Activated CD4-positive, alpha-beta T cell treated with anti-CD3 and anti-CD28 coated beads, Interleukin-2, amount 50 U/mL, for 24 hours (primary cell): ENCODE measurements around the gene TUBB2A.
"Not testable (repeated sequence)": the region's sequence is repeated elsewhere in the genome, so short reads cannot be mapped to it uniquely, and the experiment has no call there.

ENCODE experiments used
- DNase-seq, 2 donors: peaks; one replicate each; pipeline ENCODE4 v3.0.0-alpha.2; 2020; ENCODE audit warnings: low read depth in 1 of 2, low spot score in 1 of 2

Gene TUBB2A

DNA sequence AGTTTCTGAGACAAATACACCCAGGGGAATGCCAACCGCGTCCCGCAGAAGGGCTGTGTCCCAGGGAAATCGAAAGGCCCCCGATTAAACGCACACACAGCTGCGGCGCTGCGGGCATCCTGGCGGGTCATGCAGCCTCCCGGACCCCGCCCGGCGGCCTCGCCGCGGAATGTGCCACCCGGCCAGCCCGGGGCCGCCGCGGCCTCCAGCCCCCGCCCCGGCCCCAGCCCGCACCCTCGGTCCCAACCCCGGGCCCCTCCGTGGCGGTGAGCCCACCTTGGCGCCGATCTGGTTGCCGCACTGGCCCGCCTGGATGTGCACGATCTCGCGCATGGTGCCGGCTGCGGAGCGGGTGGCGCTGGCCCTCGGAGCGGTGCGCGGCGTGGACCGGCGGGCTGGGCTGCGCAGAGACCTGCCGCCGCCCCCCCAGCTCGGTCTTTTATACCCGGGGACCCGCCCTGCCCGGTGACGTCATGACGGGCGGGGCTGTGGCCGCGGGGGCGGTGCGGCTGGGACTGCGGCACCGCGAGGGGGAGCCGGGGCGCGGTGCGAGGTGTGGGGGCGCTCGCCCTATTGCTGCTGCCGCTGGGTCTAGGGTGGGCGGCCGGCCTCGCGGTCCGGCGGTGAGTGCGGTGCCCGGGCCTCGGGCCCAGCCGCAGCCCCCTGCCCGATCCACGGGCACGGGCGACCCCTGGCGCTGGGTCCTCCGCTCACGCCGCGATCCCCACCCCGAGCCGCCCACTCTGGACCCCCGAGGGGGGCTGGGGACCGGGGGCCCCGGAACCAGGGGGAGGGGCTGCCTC lies at the start of gene TUBB2A:
Gene TUBB2A (minus strand): TSS at position 414 of the 803 bp plus-strand sequence. CDS start 81 bp downstream, at position 333.
- peak; percentile 72 to 80 for DNase-seq

DNA sequence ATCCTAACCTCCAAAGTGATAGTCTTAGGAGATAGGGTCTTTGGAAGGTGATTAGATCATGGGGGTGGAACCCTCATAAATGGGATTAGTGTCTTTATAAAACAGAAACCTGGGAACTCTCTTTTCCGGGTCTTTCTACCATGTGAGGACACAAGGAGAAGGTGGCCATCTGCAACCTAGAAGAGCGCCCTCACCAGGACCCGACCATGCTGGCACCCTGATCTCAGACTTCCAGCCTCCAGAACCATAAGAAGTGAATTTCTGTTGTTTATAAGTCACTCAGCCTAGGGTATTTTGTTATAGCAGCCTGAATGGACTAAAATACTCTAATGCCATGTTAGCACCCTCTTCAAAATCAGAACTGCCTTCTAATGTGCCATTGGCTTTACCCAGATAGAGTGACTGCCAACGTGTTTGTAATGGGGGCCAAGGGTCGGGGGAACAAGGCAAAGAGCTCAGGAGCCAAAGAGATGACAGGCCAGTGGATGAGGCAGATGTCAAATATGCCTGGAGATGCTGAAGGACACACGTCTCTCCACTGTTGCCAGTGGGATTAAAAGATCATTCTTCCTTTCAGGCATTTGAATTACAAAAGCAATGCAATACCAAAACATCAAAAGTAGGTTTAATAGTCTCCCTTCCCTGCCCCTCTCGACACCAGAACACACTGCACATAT lies 49.1 kb upstream of the TUBB2A start:
- no peak for DNase-seq

DNA sequence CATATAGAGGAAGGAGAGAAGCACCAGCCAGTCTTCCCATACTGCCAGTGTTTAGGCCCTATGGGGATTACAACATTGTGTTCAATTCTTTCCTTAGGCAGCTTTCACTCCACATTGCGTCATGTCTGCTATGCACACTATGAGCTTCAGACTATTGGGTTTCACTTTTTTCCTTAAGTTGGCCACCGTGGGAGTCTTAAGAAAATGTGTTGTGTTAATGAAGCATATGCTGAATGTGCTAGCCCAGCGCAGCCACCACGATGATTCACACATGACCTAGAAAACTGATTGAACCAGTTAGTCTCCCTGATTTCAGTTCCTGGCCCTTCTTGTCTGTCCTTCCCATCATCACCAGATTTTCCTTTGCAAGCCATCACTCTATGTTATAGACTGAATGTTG lies 48.6 kb upstream of the TUBB2A start:
- no peak for DNase-seq

DNA sequence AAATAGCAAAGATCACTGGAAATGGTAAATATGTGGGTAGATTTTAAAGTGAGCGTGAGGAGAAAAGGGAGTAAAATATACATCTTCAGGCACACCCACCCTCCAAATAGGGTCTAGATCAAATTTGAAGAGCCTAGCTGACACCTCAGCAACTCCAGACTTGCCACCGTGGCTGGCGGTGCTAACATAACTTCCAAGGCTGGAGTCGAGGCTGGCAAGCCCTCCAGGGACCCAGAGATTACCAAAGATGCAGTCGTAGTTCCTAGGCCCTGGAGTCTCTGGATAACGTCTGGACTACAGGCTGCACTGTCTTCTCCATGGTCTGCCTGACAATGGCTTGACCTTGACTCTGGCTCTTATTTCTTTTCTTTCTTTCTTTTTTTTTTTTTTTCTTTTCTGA lies 47.6 kb upstream of the TUBB2A start:
- no peak for DNase-seq

DNA sequence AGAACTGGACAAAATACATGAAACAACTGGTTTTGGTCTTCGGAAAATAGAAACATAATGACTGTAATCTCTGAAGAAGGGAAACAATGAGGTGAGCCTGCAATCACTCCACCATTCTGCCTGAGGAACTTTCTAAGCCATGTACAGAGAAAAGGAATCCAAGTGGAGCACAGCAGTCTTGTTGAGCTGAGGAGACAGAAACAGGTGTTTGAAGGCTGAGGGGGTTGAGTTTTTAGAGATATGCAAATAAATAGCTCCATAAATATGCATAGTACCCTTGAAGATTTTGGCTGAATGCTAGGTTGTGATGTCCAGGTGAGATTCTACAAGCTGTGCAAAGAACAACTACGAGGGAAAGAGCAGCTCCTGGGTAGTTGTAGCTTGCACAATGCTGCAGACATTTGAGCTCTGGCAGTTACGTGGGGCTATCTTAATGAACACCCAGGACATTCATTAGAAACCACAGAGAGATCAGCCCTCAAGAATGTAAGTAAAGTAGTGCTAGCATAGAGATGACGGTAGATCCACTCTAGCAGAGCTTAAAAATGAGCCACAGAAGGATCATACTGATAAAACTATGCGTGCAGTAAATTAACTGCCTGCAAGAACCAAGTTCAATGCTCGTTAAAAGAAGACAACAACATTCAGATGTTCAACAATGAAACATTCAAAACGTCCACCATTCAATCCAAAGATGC lies 45.8 kb upstream of the TUBB2A start:
- no peak for DNase-seq

DNA sequence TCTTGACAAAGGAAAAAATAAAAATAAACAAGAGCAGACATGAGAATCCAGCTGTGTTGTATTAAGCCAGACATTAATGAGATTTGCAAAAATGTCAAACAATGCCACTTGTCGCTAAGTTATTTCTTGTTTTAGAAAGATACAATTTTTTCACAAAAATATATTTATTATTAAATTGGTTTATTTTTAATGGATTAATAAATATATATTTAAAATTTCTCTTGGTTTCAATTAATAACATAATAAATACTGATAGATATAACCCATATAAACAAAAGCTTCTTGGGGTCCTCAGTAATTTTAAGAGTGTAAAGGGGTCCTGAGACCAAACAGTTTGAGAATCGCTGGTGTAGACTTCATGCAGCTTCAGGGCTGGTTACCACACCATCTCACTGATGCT lies 44.0 kb upstream of the TUBB2A start:
- no peak for DNase-seq

DNA sequence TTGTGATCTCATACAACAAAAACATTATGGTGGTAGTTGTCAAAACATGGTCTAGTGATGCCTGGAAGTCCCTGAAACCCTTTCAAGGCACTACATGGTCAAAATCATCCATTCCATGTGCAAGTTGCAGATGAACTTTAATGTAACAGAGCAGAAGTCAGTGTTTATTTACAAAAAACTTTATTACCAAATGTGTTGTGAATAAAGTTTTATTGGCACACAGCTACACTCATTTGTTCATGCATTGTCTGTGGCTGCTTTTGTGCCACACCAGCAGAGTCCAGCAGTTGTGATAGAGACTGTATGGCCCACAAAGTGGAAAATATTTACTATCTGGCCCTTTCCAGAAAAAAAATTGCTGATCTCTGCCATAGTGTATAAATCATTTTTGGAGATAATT lies 43.3 kb upstream of the TUBB2A start:
- no peak for DNase-seq

DNA sequence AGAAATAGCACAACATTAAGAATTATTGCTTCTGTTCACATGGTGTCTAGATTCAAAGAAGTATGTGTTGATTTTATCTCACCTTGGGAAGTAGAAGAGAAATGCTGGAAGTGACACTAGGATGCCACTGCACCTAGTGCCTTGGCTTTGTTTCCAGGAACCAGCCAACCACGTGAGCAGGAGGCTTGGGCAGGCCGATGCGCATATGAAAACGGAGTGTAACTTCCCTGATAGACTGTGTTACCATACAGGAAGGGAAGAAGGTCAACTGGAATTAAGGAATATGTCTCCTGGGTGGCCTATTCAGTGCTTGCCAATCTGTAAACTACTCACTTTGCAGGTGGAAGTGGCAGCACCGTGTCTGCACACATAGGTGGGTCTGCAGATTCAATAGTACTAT lies 42.0 kb upstream of the TUBB2A start:
- no peak for DNase-seq

DNA sequence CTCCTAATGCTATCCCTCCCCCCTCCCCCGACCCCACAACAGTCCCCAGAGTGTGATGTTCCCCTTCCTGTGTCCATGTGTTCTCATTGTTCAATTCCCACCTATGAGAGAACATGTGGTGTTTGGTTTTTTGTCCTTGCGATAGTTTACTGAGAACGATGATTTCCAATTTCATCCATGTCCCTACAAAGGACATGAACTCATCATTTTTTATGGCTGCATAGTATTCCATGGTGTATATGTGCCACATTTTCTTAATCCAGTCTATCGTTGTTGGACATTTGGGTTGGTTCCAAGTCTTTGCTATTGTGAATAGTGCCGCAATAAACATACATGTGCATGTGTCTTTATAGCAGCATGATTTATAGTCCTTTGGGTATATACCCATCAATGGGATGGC lies 40.4 kb upstream of the TUBB2A start:
- DNase-seq: not testable (repeated sequence)

DNA sequence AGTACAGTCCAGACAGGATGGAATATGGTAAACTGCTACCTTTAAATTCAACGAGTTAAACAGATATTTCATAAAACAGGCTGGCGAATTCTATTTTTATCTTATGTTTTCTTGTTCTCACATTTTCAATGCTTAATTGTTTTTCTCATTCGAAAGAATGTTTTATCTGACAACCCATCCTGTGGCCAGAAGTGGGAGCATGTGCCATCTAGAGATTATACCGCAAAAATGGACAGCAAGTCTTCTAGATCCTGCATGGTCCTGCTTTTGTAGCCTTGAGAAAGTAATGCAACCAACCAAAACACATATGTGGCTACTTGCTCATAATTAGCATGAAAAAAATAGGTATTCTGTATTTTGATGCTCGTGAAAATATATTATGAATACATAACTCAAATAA lies 39.4 kb upstream of the TUBB2A start:
- no peak for DNase-seq

DNA sequence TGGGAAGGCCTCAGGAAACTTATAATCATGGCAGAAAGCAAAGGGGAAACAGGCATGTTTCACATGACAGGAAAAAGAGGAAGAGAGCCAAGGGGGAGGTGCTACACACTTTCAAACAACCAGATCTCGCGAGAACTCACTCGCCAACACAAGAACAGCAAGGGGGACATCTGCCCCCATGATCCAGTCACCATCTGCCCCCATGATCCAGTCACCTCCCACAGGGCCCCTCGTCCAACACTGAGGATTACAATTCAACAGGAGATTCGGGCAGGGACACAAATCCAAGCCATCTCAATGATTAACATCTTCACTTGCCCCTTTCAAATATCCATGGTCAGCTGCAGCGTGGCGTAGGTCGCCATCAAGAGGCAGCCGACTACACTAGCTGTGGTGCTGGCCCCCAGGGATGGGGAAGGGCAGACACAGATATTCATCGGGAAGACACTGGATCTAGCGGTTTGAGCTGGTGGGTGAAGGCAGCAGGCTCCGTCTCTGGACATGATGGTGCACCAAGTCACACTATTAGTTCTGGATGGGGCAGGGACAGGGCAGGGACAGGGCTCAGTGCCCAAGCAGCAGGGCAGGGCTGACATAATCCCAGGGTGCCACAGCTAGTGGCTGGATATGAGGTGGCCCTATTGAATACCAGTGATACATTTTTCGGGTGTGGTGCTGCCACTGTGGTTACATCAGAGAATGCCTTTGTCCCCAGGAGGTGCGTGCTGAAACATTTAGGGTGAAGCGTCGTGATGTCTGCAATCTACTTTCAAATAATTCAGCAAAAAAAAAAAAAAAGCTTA lies 38.6 kb upstream of the TUBB2A start:
- DNase-seq: no peak

DNA sequence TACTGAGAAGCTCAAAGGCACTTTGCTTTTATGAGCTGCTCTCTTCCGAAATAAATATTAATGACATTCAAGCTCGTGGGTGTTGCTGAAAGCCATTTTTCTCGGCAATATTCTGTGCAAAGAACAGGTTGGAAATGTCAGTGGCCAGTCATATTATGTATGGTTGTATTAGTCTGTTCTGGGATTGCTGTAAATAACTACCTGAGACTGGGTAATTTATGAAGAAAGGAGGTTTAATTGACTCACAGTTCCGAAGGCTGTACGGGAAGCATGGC lies 38.0 kb upstream of the TUBB2A start:
- DNase-seq: no peak

DNA sequence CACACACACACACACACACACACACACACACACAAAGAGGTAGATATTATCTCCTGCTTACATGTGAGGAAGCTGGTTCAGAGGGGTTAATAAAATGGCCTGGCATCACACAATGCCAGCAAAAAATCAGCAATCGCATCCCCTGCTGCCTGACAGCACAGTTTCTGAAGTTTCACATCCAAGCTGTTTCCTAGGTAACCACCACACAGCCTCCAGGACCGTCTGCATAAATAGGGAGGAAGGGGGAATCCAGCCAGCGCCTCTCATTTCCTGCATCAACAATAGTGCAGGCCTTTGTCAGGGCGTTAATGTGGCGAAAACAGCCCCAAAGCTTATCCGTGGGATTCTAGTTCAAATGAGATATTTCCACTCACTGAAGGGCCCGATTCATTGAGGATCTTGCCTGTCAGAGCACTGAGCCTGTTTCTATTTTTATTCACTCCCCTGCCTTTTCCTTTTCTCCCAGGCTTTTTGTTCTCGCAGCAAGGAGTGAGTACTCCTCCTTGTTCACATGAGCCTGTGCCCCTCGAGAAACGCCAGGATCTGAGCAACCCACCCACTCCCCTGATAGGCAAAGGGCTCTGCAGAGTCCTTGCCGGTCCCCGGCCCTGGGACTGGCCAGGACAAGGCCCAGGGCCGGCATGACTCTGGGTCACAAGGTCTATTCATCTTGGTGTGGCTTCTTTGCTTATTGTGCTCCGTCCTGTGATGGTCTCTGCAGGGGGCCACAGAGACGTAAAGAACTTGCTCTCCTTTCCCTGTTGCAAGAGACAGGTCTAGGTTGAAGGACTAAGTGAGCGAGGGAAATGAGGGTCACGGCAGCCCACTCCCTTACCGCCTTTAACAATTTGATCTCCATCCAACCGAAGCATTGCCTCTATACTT lies 37.4 kb upstream of the TUBB2A start:
- no peak for DNase-seq

DNA sequence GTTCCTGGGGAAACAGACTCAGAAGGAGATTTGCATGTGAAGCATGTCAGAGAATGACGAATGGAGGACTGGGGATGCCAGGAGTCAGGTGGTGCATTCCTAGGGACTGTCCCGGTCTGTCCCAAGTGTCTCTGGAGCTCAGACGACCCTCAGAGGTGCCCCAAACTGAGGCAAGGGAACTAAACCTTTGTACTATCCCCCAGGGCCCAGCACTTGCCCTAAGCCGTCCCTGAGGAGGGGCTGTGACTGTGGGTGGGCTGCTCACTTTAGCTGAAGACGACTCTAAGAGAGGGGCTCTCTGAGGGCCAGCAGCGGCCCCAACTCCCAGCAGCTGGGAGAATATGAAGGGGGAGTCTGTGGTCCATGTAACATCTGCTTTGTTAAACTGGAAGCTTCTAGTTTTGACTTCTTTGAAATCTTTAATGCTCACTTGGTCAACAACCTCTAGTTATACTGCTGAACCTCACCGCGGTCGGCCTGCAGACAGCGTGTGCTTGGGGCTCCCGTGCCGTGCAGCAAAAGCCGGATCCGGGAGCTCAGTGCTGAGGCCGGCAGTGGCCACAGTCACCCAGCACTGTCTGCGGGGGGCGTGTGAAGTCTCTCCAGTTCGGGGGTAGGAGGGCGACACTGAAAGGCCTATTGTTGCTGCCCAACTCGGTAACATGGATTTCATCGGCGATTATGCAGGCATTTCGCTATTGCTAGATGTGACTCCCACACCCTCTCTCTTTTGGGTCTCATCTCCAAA lies 35.9 kb upstream of the TUBB2A start:
- DNase-seq: no peak

DNA sequence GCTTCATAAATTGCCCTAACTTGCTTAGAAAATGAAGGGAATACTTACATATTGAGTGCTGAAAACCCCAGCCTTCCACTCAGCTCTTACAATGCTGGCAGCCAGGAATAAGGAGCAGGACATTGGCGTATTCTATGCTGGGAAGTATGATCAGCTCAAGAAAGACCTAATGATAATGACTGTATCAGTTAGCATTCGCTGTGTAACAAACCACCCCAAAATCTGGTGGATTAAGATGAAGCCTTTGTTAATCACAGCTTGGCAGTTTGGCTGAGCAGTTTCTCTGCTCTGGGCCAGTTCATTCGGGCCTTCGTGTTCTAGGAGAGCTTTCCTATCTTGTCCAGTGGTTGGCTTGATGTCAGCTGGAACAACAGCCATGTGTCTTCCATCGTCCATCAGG lies 33.4 kb upstream of the TUBB2A start:
- DNase-seq: no peak

DNA sequence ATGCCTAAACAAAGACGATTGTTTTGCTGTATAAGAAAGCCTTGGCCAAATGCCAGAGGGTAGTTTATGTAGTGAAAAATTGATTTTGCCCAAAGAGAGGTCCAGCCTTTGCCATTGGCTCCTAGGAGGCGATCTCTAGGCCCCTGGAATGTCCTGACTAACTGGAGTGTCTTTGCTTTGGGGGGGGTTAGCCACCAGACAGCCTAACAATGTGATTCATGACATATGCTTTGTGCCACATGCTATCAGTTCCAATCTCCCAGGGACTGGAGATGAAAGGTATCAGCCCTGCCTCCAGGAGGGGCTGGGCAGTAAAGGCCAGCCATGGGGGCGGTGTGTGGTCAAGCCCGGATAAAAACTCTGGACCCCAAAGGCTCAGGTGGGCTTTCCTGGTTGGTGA lies 32.7 kb upstream of the TUBB2A start:
- no peak for DNase-seq

DNA sequence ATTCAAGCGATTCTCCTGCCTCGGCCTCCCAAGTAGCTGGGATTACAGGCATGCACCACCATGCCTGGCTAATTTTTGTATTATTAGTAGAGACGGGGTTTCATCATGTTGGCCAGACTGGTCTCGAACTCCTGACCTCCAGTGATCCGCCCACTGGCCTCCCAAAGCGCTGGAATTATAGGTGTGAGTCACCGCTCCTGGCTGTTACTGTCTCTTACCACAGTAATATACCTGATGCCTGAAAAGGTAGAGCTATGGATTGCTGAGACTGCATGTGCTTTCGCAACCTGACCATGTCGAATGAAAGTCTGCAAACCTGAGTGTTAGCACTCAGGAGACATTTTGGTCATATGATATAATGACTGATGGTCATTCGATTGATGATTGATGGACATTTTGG lies 31.8 kb upstream of the TUBB2A start:
- DNase-seq: not testable (repeated sequence)

DNA sequence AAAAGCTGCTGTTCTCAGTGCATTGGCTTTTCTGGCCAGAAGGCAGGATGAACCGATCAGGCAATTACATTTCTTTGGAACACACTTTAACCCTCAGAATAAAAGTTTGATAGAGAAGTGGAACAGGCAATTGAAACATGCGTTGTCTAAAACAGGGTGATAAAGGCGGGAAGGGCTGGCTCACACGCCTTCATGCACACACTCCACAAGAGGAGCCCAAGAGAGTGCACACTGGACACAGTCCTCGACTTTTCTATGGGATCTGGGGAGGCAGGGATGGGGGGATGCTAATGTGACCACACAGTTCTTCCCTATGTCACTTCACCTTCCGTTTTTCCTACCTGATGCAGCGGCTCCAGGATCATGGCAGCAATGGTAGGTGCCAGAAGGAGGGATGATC lies 30.9 kb upstream of the TUBB2A start:
- DNase-seq: no peak

DNA sequence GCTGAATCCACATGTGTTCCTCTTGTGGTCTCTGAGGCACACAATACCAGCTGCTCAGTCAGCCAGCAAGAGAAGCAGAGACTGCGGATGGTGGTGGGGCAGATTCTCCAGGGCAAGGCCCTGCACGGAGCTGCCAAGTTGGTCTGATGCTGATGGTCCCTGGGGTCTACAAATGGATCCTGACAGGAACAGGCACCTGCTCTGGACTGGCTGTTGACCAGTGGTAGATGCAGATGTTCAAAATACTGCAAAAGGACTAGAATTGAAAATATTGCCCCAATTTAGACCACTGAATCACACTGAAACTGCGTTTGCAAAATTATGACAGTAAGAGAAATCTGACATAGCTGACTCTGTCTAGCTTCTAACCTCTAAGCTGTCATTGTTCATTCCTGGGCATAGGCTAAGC lies 29.6 kb upstream of the TUBB2A start:
- no peak for DNase-seq

DNA sequence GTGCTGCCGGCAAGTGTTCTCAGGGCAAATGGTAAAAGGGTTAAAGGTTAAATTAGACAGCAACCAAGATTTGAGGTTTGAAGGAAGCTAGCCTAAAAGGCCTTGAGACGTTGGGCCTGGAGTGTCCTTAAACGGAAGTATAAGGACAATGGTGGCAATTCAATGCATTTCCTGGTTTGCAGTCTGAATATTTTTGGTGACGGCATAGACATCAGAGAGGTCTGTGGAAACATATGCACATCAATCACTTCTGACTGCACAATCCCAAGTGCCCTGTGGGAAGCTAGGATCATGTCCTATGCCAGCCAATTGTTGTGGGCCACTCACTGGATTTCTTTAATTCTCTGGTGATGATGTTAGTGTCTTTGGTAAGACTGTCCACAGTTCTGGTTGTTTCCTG lies 25.7 kb upstream of the TUBB2A start:
- DNase-seq: no peak
